HepG2 (cell line): ENCODE data around the gene MBD3L5. TPM values are rescaled to one million over a fixed set of nuclear protein-coding genes. Genes with fewer than 3 reads are reported as not detected.

Experiments used
- ATM ChIP-seq: fragments of 450-650 bp; IDR thresholded peaks from 2 replicates; pipeline ENCODE4 v1.7.1; 2017; ENCODE audit warnings: mild to moderate bottlenecking, borderline replicate concordance
- ELF1 ChIP-seq: sonication (generic); formaldehyde crosslinking; IDR thresholded peaks from 2 replicates; pipeline ENCODE4 v1.4.0; 2020; ENCODE audit warnings: missing genetic modification reagents
- FOXP4 ChIP-seq: sonication (generic); formaldehyde crosslinking; IDR thresholded peaks from 2 replicates; pipeline ENCODE4 v1.4.0; 2020; ENCODE audit warnings: missing genetic modification reagents
- NFIB ChIP-seq: sonication (generic); formaldehyde crosslinking; IDR thresholded peaks from 2 replicates; pipeline ENCODE4 v1.9.0; 2021; ENCODE audit warnings: missing genetic modification reagents, mild to moderate bottlenecking, borderline replicate concordance
- POLR2AphosphoS2 ChIP-seq: IDR thresholded peaks from 2 replicates; pipeline ENCODE4 v1.6.1; 2011; ENCODE audit warnings: low read depth, low read length, improper control_type of control experiment
- ZNF512 ChIP-seq: sonication (generic); formaldehyde crosslinking; IDR thresholded peaks from 2 replicates; pipeline ENCODE4 v1.4.0; 2020; ENCODE audit warnings: mild to moderate bottlenecking, missing genetic modification reagents
- ZNF652 ChIP-seq: IDR thresholded peaks from 2 replicates; pipeline ENCODE4 v1.6.1; 2016; ENCODE audit warnings: low read depth, borderline replicate concordance
- ZNF749 ChIP-seq: sonication (generic); formaldehyde crosslinking; IDR thresholded peaks from 2 replicates; pipeline ENCODE4 v1.8.0; 2022; ENCODE audit warnings: mild to moderate bottlenecking, missing genetic modification reagents, moderate library complexity, borderline replicate concordance
- ZUFSP ChIP-seq: sonication (generic); formaldehyde crosslinking; IDR thresholded peaks from 2 replicates; pipeline ENCODE4 v1.9.0; 2021; ENCODE audit warnings: missing genetic modification reagents, mild to moderate bottlenecking, borderline replicate concordance
- polyA plus RNA-seq, 8 experiments: library from polyadenylated mRNA; depleted of rRNA in 3 of 8; stranded (reverse) in 7 of 8; unstranded in 1 of 8; fragments of >200 nt; fragmentation: Illumina TruSeq in 4 of 8; extraction: Trizol in 4 of 8; gene quantifications; 2 replicates each; pipeline versions ENCODE4 v1.2.1 to v1.2.3, GENCODE V29; 2011 to 2016; ENCODE audit warnings: low read depth in 4 of 8, missing spikeins in 1 of 8, mixed read lengths in 1 of 8; ENCODE audit not compliant: insufficient read depth in 1 of 8
- total RNA-seq, 5 experiments: library from RNA; depleted of rRNA; stranded (reverse); fragments of >200 nt; fragmentation: Illumina TruSeq; extraction: Trizol; gene quantifications; 2 replicates each; pipeline ENCODE4 v1.2.3, GENCODE V29; 2016; ENCODE audit warnings: low read depth in 1 of 5
- TF ChIP-seq, protein P1 (sequence below): sonication (generic); formaldehyde crosslinking; IDR thresholded peaks from 2 replicates; pipeline ENCODE4 v1.5.0; 2020; ENCODE audit warnings: missing genetic modification reagents, mild to moderate bottlenecking, borderline replicate concordance
- TF ChIP-seq, protein P2 (sequence below): sonication (generic); formaldehyde crosslinking; IDR thresholded peaks from 2 replicates; pipeline ENCODE4 v1.9.0; 2022; ENCODE audit warnings: low read depth, missing genetic modification reagents
- TF ChIP-seq, protein P3 (sequence below): sonication (generic); formaldehyde crosslinking; IDR thresholded peaks from 2 replicates; pipeline ENCODE4 v1.4.0; 2020; ENCODE audit warnings: mild to moderate bottlenecking, low read depth, missing genetic modification reagents
- TF ChIP-seq, protein P4 (sequence below): sonication (generic); formaldehyde crosslinking; IDR thresholded peaks from 2 replicates; pipeline ENCODE4 v1.5.0; 2020; ENCODE audit warnings: mild to moderate bottlenecking, missing genetic modification reagents

MBD3L5 gene
- total and polyA plus RNA-seq, 2 of the 13 experiments (the other 11 are each of a cell fraction or from before 2014, with no cell fraction given), result not detected

GRCh38 chr19:7069042-7069903, 38.9 kb downstream of the MBD3L5 start, which contains the start of gene ZNF557 (continued):
- TF ChIP-seq, protein P1, sequence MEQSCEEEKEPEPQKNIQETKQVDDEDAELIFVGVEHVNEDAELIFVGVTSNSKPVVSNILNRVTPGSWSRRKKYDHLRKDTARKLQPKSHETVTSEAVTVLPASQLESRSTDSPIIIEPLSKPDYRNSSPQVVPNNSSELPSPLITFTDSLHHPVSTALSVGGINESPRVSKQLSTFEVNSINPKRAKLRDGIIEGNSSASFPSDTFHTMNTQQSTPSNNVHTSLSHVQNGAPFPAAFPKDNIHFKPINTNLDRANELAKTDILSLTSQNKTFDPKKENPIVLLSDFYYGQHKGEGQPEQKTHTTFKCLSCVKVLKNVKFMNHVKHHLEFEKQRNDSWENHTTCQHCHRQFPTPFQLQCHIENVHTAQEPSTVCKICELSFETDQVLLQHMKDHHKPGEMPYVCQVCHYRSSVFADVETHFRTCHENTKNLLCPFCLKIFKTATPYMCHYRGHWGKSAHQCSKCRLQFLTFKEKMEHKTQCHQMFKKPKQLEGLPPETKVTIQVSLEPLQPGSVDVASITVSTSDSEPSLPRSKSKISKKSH, result peak; percentile 16; the same call in 1 of the 2 replicates
- no peak for TF ChIP-seq POLR2AphosphoS2
- TF ChIP-seq ZNF652 (CRISPR knock-in tag), result no peak
- TF ChIP-seq, protein P2, sequence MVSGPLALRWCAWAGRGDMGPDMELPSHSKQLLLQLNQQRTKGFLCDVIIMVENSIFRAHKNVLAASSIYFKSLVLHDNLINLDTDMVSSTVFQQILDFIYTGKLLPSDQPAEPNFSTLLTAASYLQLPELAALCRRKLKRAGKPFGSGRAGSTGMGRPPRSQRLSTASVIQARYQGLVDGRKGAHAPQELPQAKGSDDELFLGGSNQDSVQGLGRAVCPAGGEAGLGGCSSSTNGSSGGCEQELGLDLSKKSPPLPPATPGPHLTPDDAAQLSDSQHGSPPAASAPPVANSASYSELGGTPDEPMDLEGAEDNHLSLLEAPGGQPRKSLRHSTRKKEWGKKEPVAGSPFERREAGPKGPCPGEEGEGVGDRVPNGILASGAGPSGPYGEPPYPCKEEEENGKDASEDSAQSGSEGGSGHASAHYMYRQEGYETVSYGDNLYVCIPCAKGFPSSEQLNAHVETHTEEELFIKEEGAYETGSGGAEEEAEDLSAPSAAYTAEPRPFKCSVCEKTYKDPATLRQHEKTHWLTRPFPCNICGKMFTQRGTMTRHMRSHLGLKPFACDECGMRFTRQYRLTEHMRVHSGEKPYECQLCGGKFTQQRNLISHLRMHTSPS (CRISPR knock-in tag), result no peak
- TF ChIP-seq ZUFSP (CRISPR knock-in tag), result no peak
- TF ChIP-seq, protein P3, sequence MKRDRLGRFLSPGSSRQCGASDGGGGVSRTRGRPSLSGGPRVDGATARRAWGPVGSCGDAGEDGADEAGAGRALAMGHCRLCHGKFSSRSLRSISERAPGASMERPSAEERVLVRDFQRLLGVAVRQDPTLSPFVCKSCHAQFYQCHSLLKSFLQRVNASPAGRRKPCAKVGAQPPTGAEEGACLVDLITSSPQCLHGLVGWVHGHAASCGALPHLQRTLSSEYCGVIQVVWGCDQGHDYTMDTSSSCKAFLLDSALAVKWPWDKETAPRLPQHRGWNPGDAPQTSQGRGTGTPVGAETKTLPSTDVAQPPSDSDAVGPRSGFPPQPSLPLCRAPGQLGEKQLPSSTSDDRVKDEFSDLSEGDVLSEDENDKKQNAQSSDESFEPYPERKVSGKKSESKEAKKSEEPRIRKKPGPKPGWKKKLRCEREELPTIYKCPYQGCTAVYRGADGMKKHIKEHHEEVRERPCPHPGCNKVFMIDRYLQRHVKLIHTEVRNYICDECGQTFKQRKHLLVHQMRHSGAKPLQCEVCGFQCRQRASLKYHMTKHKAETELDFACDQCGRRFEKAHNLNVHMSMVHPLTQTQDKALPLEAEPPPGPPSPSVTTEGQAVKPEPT (CRISPR knock-in tag), result peak; percentile 52; the same call in 1 of the 2 replicates
- peak; percentile 65; the same call in 1 of the 2 replicates for TF ChIP-seq ZNF749 (CRISPR knock-in tag)
- TF ChIP-seq ATM, result no peak
- TF ChIP-seq, protein P4, sequence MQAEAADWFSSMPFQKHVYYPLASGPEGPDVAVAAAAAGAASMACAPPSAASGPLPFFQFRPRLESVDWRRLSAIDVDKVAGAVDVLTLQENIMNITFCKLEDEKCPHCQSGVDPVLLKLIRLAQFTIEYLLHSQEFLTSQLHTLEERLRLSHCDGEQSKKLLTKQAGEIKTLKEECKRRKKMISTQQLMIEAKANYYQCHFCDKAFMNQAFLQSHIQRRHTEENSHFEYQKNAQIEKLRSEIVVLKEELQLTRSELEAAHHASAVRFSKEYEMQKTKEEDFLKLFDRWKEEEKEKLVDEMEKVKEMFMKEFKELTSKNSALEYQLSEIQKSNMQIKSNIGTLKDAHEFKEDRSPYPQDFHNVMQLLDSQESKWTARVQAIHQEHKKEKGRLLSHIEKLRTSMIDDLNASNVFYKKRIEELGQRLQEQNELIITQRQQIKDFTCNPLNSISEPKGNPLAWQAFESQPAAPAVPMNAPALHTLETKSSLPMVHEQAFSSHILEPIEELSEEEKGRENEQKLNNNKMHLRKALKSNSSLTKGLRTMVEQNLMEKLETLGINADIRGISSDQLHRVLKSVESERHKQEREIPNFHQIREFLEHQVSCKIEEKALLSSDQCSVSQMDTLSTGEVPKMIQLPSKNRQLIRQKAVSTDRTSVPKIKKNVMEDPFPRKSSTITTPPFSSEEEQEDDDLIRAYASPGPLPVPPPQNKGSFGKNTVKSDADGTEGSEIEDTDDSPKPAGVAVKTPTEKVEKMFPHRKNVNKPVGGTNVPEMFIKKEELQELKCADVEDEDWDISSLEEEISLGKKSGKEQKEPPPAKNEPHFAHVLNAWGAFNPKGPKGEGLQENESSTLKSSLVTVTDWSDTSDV (CRISPR knock-in tag), result no peak
- no peak for TF ChIP-seq ZNF512 (CRISPR knock-in tag)
- no peak for TF ChIP-seq NFIB
- TF ChIP-seq FOXP4, result no peak
- TF ChIP-seq ELF1 (CRISPR knock-in tag), result peak; percentile 96
